ENCODE measurements around the gene UNC45A. TPM values are rescaled to one million over a fixed set of nuclear protein-coding genes. Genes with fewer than 3 reads are reported as not detected.
A peak's percentile ranks its signal among the peaks of the same experiment; 100 is the strongest.
"Not testable (repeated sequence)": the region's sequence is repeated elsewhere in the genome, so short reads cannot be mapped to it uniquely, and the experiment has no call there.

The UNC45A gene
- total and polyA plus RNA-seq, 9 donors, result 26.2 to 75.6 (median 53.2) TPM

- intact Hi-C loops (cut with DNase I), result no loop called here
- 79 to 88% (median 83%) methylated on average over 4 of the region's 4 CpGs for WGBS, 3 donors
These were observed 13.2 kb upstream of the UNC45A start for GRCh38 chr15:90921887-90922286.

GRCh38 chr15:90922712-90923322 is 12.3 kb upstream of the UNC45A start:
- H3K27me3 ChIP-seq; H3K9me3 ChIP-seq; intact Hi-C loops (cut with DNase I); H3K27ac ChIP-seq; H3K4me3 ChIP-seq; H3K4me1 ChIP-seq (ENCODE audit: insufficient read depth); DNase-seq; H3K36me3 ChIP-seq: not testable (repeated sequence)
- 91 to 96% (median 91%) methylated on average over 7 of the region's 7 CpGs for WGBS, 3 donors

More at GRCh38 chr15:90921887-90922286, 13.2 kb upstream of the UNC45A start:
- H3K4me3 ChIP-seq, result no peak overlapping the region
- H3K27ac ChIP-seq, result no peak overlapping the region
- H3K27me3 ChIP-seq, result no peaks in the 10 kb centered on the region
- no peak for DNase-seq
- no peaks in the 10 kb centered on the region for H3K9me3 ChIP-seq
- H3K36me3 ChIP-seq, result no peaks in the 10 kb centered on the region
- H3K4me1 ChIP-seq (ENCODE audit: insufficient read depth), result no peaks in the 10 kb centered on the region
- no peak for TF ChIP-seq CTCF (IDR thresholded peaks at IDR 0.05)
- no peak for TF ChIP-seq POLR2A (IDR thresholded peaks at IDR 0.05)
- TF ChIP-seq EP300 (IDR thresholded peaks at IDR 0.05), result no peak

GRCh38 chr15:90924375-90924774 is 10.7 kb upstream of the UNC45A start:
- no peak overlapping the region for H3K4me3 ChIP-seq
- 86 to 87% (median 86%) methylated on average over 5 of the region's 5 CpGs for WGBS, 3 donors
- H3K27me3 ChIP-seq, result no peaks in the 10 kb centered on the region

GRCh38 chr15:90926766-90927165 is 8.3 kb upstream of the UNC45A start:
- H3K27me3 ChIP-seq; H3K27ac ChIP-seq; DNase-seq; H3K4me3 ChIP-seq; H3K9me3 ChIP-seq; H3K4me1 ChIP-seq (ENCODE audit: insufficient read depth); H3K36me3 ChIP-seq; intact Hi-C loops (cut with DNase I): not testable (repeated sequence)
- WGBS, 3 donors, result 88 to 91% (median 89%) methylated on average over 10 of the region's 10 CpGs

More at GRCh38 chr15:90924375-90924774, 10.7 kb upstream of the UNC45A start:
- Histone ChIP-seq H3K36me3 (no peaks in the 10 kb centered on the region), H3K27ac (no peak overlapping the region), H3K4me1 (ENCODE audit: insufficient read depth) (no peaks in the 10 kb centered on the region), H3K9me3 (no peaks in the 10 kb centered on the region)
- DNase-seq, result no peak
- intact Hi-C loops (cut with DNase I), result no loop called here
- TF ChIP-seq EP300 (IDR thresholded peaks at IDR 0.05) (no peak), POLR2A (IDR thresholded peaks at IDR 0.05) (no peak), CTCF (IDR thresholded peaks at IDR 0.05) (no peak)

- H3K4me3 ChIP-seq; H3K27me3 ChIP-seq; H3K36me3 ChIP-seq; H3K9me3 ChIP-seq; intact Hi-C loops (cut with DNase I); H3K27ac ChIP-seq; DNase-seq: not testable (repeated sequence)
- H3K4me1 ChIP-seq (ENCODE audit: insufficient read depth), result peaks cover 12% of the 10 kb centered on the region
- WGBS, 3 donors, result 94% methylated on average over 7 of the region's 7 CpGs
These were observed 7.0 kb upstream of the UNC45A start for GRCh38 chr15:90928106-90928505.

- DNase-seq, result no peak
- TF ChIP-seq CTCF (IDR thresholded peaks at IDR 0.05) (no peak), EP300 (IDR thresholded peaks at IDR 0.05) (no peak), POLR2A (IDR thresholded peaks at IDR 0.05) (no peak)
- Histone ChIP-seq H3K4me3 (peak overlapping the region; percentile 66), H3K9me3 (no peaks in the 10 kb centered on the region), H3K36me3 (no peaks in the 10 kb centered on the region), H3K27me3 (no peaks in the 10 kb centered on the region), H3K27ac (peak overlapping the region; percentile 63 to 81), H3K4me1 (ENCODE audit: insufficient read depth) (peaks cover 12% of the 10 kb centered on the region)
- intact Hi-C loops (cut with DNase I), result no loop called here
- WGBS, 3 donors, result 40 to 55% (median 45%) methylated on average over 21 of the region's 21 CpGs
These were observed 5.7 kb upstream of the UNC45A start for GRCh38 chr15:90929246-90930019.

All from ovary (tissue), 9 donors.